WTC11 (cell line): ENCODE measurements around the gene PKIB. TPM values are rescaled to one million over a fixed set of nuclear protein-coding genes. Genes with fewer than 3 reads are reported as not detected.
A peak's percentile ranks its signal among the peaks of the same experiment; 100 is the strongest.

ENCODE experiments used
- ATAC-seq: fragments of 200-7000 bp; cut with Tn5 transposase; 2 replicates; pipeline ENCODE4 v1.10.0; 2021; ENCODE audit warnings: mild to moderate bottlenecking, moderate library complexity
- CTCF ChIA-PET: fragments of 300-600 bp; sonication (Branson Sonifier 250); formaldehyde crosslinking; loops from one replicate; lab custom pipeline; 2021; ENCODE audit warnings: antibody characterized with exemption; lab: Charles Lee
- POLR2A ChIA-PET: fragments of 350-600 bp; sonication (Branson Sonifier 250); formaldehyde crosslinking; loops from one replicate; lab custom pipeline; 2021; ENCODE audit warnings: antibody characterized with exemption; lab: Charles Lee
- DNase-seq: peaks from one replicate; pipeline ENCODE4 v3.0.0; 2021; ENCODE audit warnings: low spot score
- H3K27ac Mint-ChIP-seq: 2 replicates; pipeline ENCODE4 v1.8.0; 2021; ENCODE audit warnings: mixed read lengths
- H3K27me3 Mint-ChIP-seq: 2 replicates; pipeline ENCODE4 v1.8.0; 2021; ENCODE audit warnings: low read depth, mild to moderate bottlenecking, moderate library complexity, mixed read lengths
- H3K36me3 Mint-ChIP-seq: 2 replicates; pipeline ENCODE4 v1.8.0; 2021; ENCODE audit warnings: mixed read lengths
- H3K4me1 Mint-ChIP-seq: 2 replicates; pipeline ENCODE4 v1.8.0; 2022; ENCODE audit warnings: mixed read lengths
- H3K4me3 Mint-ChIP-seq: 2 replicates; pipeline ENCODE4 v1.8.0; 2021; ENCODE audit warnings: mild to moderate bottlenecking, moderate library complexity, mixed read lengths
- H3K9me3 Mint-ChIP-seq: 2 replicates; pipeline ENCODE4 v1.8.0; 2021; ENCODE audit warnings: mixed read lengths
- ATF2 ChIP-seq: sonication (generic); formaldehyde crosslinking; IDR thresholded peaks from 2 replicates; pipeline ENCODE4 v1.8.1; 2022; ENCODE audit warnings: low read depth, missing genetic modification reagents, borderline replicate concordance
- E2F4 ChIP-seq: sonication (generic); formaldehyde crosslinking; IDR thresholded peaks from 2 replicates; pipeline ENCODE4 v1.8.1; 2022; ENCODE audit warnings: low read depth, mild to moderate bottlenecking, moderate library complexity, missing genetic modification reagents, borderline replicate concordance
- E2F5 ChIP-seq: sonication (generic); formaldehyde crosslinking; IDR thresholded peaks from 2 replicates; pipeline ENCODE4 v1.8.1; 2022; ENCODE audit warnings: mild to moderate bottlenecking, moderate library complexity, missing genetic modification reagents
- ELF4 ChIP-seq: sonication (generic); formaldehyde crosslinking; IDR thresholded peaks from 2 replicates; pipeline ENCODE4 v1.8.1; 2022; ENCODE audit warnings: low read depth, mild to moderate bottlenecking, moderate library complexity, missing genetic modification reagents
- EMX1 ChIP-seq: fragments of 250-450 bp; sonication (Bioruptor Pico); IDR thresholded peaks from 2 replicates; pipeline ENCODE4 v1.8.0; 2021; ENCODE audit warnings: mild to moderate bottlenecking
- ESRRA ChIP-seq: sonication (generic); formaldehyde crosslinking; IDR thresholded peaks from 2 replicates; pipeline ENCODE4 v1.8.1; 2022; ENCODE audit warnings: mild to moderate bottlenecking, missing genetic modification reagents, borderline replicate concordance
- ETV6 ChIP-seq: sonication (generic); formaldehyde crosslinking; IDR thresholded peaks from 2 replicates; pipeline ENCODE4 v1.8.1; 2022; ENCODE audit warnings: mild to moderate bottlenecking, missing genetic modification reagents
- FOXP1 ChIP-seq: sonication (generic); formaldehyde crosslinking; IDR thresholded peaks from 2 replicates; pipeline ENCODE4 v1.8.0; 2022; ENCODE audit warnings: missing genetic modification reagents, mild to moderate bottlenecking, moderate library complexity, borderline replicate concordance
- HMGA2 ChIP-seq: fragments of 250-450 bp; sonication (Bioruptor Pico); IDR thresholded peaks from 2 replicates; pipeline ENCODE4 v1.4.0; 2021; ENCODE audit warnings: mild to moderate bottlenecking, moderate library complexity
- KAT7 ChIP-seq: sonication (generic); formaldehyde crosslinking; IDR thresholded peaks from 2 replicates; pipeline ENCODE4 v1.8.1; 2023; ENCODE audit warnings: missing genetic modification reagents, mild to moderate bottlenecking, borderline replicate concordance
- MXD4 ChIP-seq: fragments of 250-450 bp; sonication (Bioruptor Pico); IDR thresholded peaks from 2 replicates; pipeline ENCODE4 v1.8.0; 2021; ENCODE audit warnings: mild to moderate bottlenecking, moderate library complexity, borderline replicate concordance
- MYBL2 ChIP-seq: sonication (generic); formaldehyde crosslinking; IDR thresholded peaks from 2 replicates; pipeline ENCODE4 v1.8.1; 2023; ENCODE audit warnings: mild to moderate bottlenecking, moderate library complexity, missing genetic modification reagents
- PRDM15 ChIP-seq: sonication (generic); formaldehyde crosslinking; IDR thresholded peaks from 2 replicates; pipeline ENCODE4 v1.8.0; 2022; ENCODE audit warnings: missing genetic modification reagents
- PREB ChIP-seq: sonication (generic); formaldehyde crosslinking; IDR thresholded peaks from 2 replicates; pipeline ENCODE4 v1.8.1; 2022; ENCODE audit warnings: mild to moderate bottlenecking, missing genetic modification reagents, moderate library complexity, borderline replicate concordance
- PRRX2 ChIP-seq: fragments of 250-450 bp; sonication (Bioruptor Pico); IDR thresholded peaks from 2 replicates; pipeline ENCODE4 v1.8.0; 2021; ENCODE audit warnings: mild to moderate bottlenecking
- RORB ChIP-seq: fragments of 250-450 bp; sonication (Bioruptor Pico); IDR thresholded peaks from 2 replicates; pipeline ENCODE4 v1.9.0; 2021; ENCODE audit warnings: mild to moderate bottlenecking
- TEAD1 ChIP-seq: sonication (generic); formaldehyde crosslinking; IDR thresholded peaks from 2 replicates; pipeline ENCODE4 v1.8.0; 2022; ENCODE audit warnings: mild to moderate bottlenecking, missing genetic modification reagents
- TEAD4 ChIP-seq: sonication (generic); formaldehyde crosslinking; IDR thresholded peaks from 2 replicates; pipeline ENCODE4 v1.8.0; 2022; ENCODE audit warnings: mild to moderate bottlenecking, missing genetic modification reagents
- ZNF121 ChIP-seq: sonication (generic); formaldehyde crosslinking; IDR thresholded peaks from 2 replicates; pipeline ENCODE4 v1.8.0; 2023; ENCODE audit warnings: missing genetic modification reagents
- ZNF263 ChIP-seq: sonication (generic); formaldehyde crosslinking; IDR thresholded peaks from 2 replicates; pipeline ENCODE4 v1.8.1; 2022; ENCODE audit warnings: low read depth, mild to moderate bottlenecking, moderate library complexity, missing genetic modification reagents
- ZNF396 ChIP-seq: fragments of 250-450 bp; sonication (Bioruptor Pico); IDR thresholded peaks from 2 replicates; pipeline ENCODE4 v1.8.0; 2021; ENCODE audit warnings: mild to moderate bottlenecking, moderate library complexity, borderline replicate concordance
- total RNA-seq: library from RNA; stranded (reverse); gene quantifications from 3 replicates; pipeline ENCODE4 v1.2.3, GENCODE V29; 2021
- TF ChIP-seq, protein P1 (sequence below): sonication (generic); formaldehyde crosslinking; IDR thresholded peaks from 2 replicates; pipeline ENCODE4 v1.8.0; 2023; ENCODE audit warnings: mild to moderate bottlenecking, missing genetic modification reagents
- TF ChIP-seq, protein P2 (sequence below): sonication (generic); formaldehyde crosslinking; IDR thresholded peaks from 2 replicates; pipeline ENCODE4 v1.8.1; 2022; ENCODE audit warnings: missing genetic modification reagents, borderline replicate concordance

PKIB gene
- total RNA-seq, 1 experiment from 2014 or later: 26.4 TPM

DNA sequence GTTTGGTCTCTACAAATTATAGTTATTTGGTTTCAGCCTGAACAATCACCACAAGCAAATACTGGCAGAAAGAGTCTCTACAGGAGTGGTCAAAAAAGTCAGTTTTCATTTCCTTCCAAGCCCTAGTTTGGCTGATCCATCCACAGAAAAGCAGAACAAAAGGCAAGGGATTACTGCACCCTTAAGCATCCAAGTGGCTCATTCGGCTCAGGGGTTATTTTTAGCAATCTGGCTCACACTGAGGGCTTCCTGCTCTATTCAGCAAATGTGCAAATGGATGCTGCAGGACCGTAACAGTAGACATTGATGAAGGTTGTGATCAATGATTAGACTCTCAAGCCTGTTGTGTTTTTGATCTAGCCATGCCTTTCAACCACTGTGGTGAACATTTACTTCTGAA lies 107.1 kb downstream of the PKIB start:
- CTCF ChIA-PET: interaction anchor here (1.3 to 1.5 kb wide), 2 partner anchors 9 to 72 kb away, joined by 4 read pairs; partner anchors contain the start of gene SMPDL3A
- no peak for DNase-seq
- ATAC-seq: peak; percentile 86
- Mint-ChIP-seq H3K9me3 (no peaks in the 10 kb centered on the region), H3K36me3 (no peaks in the 10 kb centered on the region), H3K27me3 (no peaks in the 10 kb centered on the region), H3K27ac (peak overlapping the region; percentile 4; the same call in 1 of the 2 replicates), H3K4me3 (no peak overlapping the region), H3K4me1 (peaks cover 18% of the 10 kb centered on the region)
- POLR2A ChIA-PET: no interaction called here
- no peak for TF ChIP-seq TEAD4 (CRISPR knock-in tag)
- TF ChIP-seq PRRX2 (CRISPR knock-in tag): no peak
- no peak for TF ChIP-seq ESRRA (CRISPR knock-in tag)
- TF ChIP-seq EMX1: no peak
- no peak for TF ChIP-seq ZNF396 (CRISPR knock-in tag)
- no peak for TF ChIP-seq E2F4 (CRISPR knock-in tag)
- TF ChIP-seq MYBL2: no peak
- TF ChIP-seq PRDM15 (CRISPR knock-in tag): no peak

GRCh38 chr6:122718616-122719015 lies 108.4 kb downstream of the PKIB start:
- H3K27ac Mint-ChIP-seq: no peak overlapping the region
- no peak for DNase-seq
- no peak for ATAC-seq
- ChIA-PET CTCF (interaction anchor here (1.5 kb wide), 1 partner anchor 8 kb away, joined by 4 read pairs; no protein-coding TSS in a partner anchor), POLR2A (no interaction called here)
- no peaks in the 10 kb centered on the region for H3K36me3 Mint-ChIP-seq
- no peak overlapping the region for H3K4me3 Mint-ChIP-seq
- no peaks in the 10 kb centered on the region for H3K27me3 Mint-ChIP-seq
- H3K4me1 Mint-ChIP-seq: peaks cover 18% of the 10 kb centered on the region
- no peaks in the 10 kb centered on the region for H3K9me3 Mint-ChIP-seq
- TF ChIP-seq E2F5 (CRISPR knock-in tag) (no peak), MXD4 (CRISPR knock-in tag) (no peak), PREB (CRISPR knock-in tag) (no peak), ESRRA (CRISPR knock-in tag) (no peak), ZNF121 (no peak), HMGA2 (CRISPR knock-in tag) (no peak), ELF4 (CRISPR knock-in tag) (no peak), TEAD1 (CRISPR knock-in tag) (no peak), ATF2 (CRISPR knock-in tag) (no peak), MYBL2 (no peak), KAT7 (CRISPR knock-in tag) (no peak), ZNF263 (CRISPR knock-in tag) (no peak), ETV6 (CRISPR knock-in tag) (no peak), FOXP1 (CRISPR knock-in tag) (no peak), RORB (CRISPR knock-in tag) (no peak)
- TF ChIP-seq, protein P1, sequence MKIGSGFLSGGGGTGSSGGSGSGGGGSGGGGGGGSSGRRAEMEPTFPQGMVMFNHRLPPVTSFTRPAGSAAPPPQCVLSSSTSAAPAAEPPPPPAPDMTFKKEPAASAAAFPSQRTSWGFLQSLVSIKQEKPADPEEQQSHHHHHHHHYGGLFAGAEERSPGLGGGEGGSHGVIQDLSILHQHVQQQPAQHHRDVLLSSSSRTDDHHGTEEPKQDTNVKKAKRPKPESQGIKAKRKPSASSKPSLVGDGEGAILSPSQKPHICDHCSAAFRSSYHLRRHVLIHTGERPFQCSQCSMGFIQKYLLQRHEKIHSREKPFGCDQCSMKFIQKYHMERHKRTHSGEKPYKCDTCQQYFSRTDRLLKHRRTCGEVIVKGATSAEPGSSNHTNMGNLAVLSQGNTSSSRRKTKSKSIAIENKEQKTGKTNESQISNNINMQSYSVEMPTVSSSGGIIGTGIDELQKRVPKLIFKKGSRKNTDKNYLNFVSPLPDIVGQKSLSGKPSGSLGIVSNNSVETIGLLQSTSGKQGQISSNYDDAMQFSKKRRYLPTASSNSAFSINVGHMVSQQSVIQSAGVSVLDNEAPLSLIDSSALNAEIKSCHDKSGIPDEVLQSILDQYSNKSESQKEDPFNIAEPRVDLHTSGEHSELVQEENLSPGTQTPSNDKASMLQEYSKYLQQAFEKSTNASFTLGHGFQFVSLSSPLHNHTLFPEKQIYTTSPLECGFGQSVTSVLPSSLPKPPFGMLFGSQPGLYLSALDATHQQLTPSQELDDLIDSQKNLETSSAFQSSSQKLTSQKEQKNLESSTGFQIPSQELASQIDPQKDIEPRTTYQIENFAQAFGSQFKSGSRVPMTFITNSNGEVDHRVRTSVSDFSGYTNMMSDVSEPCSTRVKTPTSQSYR (CRISPR knock-in tag): no peak
- TF ChIP-seq, protein P2, sequence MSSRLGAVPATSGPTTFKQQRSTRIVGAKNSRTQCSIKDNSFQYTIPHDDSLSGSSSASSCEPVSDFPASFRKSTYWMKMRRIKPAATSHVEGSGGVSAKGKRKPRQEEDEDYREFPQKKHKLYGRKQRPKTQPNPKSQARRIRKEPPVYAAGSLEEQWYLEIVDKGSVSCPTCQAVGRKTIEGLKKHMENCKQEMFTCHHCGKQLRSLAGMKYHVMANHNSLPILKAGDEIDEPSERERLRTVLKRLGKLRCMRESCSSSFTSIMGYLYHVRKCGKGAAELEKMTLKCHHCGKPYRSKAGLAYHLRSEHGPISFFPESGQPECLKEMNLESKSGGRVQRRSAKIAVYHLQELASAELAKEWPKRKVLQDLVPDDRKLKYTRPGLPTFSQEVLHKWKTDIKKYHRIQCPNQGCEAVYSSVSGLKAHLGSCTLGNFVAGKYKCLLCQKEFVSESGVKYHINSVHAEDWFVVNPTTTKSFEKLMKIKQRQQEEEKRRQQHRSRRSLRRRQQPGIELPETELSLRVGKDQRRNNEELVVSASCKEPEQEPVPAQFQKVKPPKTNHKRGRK (CRISPR knock-in tag): no peak
